Endothelial cell of umbilical vein (primary cell): ENCODE measurements around the gene LRRK1. TPM values are rescaled to one million over a fixed set of nuclear protein-coding genes. Genes with fewer than 3 reads are reported as not detected.

Experiments
- BruUV-seq: library from RNA; stranded (reverse); fragments of 400-500 nt; replicated peaks from 2 replicates; lab custom pipeline; 2021; lab: Mats Ljungman, UMichigan
- CTCF ChIA-PET: fragments of 300-600, 350-600 bp; sonication (Branson Sonifier 250); formaldehyde crosslinking; loops from one replicate; lab custom pipeline; 2021; ENCODE audit warnings: antibody characterized with exemption, inconsistent platforms; lab: Charles Lee
- POLR2A ChIA-PET: fragments of 300-600, 350-600 bp; sonication (Branson Sonifier 250); formaldehyde crosslinking; loops from one replicate; lab custom pipeline; 2021; ENCODE audit warnings: antibody characterized with exemption, inconsistent platforms; lab: Charles Lee
- DNase-seq: peaks from one replicate; pipeline ENCODE4 v3.0.0-alpha.2; 2011; ENCODE audit warnings: low read depth, low spot score
- FAIRE-seq: peaks from 2 replicates; lab custom pipeline; 2011; peaks lifted over from hg19 to GRCh38; lab: Jason Lieb, UNC
- H2AFZ ChIP-seq: 2 replicates; pipeline ENCODE4 v1.6.0; 2012; ENCODE audit warnings: low read depth, low read length, control low read depth, inconsistent platforms
- H3K27ac ChIP-seq: 2 replicates; pipeline ENCODE4 v1.5.1; 2011; ENCODE audit warnings: low read depth, mild to moderate bottlenecking, control low read depth, low read length, moderate library complexity; ENCODE audit not compliant: insufficient read depth
- H3K27me3 ChIP-seq, 2 experiments: 2 replicates each; pipeline versions ENCODE4 v1.6.0 to v1.6.1; 2011; ENCODE audit warnings: low read length in 2 of 2, mixed read lengths in 1 of 2; ENCODE audit not compliant: control insufficient read depth in 2 of 2, insufficient read depth in 2 of 2
- H3K36me3 ChIP-seq, 2 experiments: 2 replicates in 1 of 2; 3 replicates in 1 of 2; pipeline ENCODE4 v1.5.1; 2011; ENCODE audit warnings: low read length in 2 of 2, mild to moderate bottlenecking in 1 of 2, moderate library complexity in 1 of 2; ENCODE audit not compliant: control insufficient read depth in 2 of 2, insufficient read depth in 2 of 2; ENCODE audit errors: extremely low read depth in 1 of 2
- H3K4me1 ChIP-seq: 3 replicates; pipeline ENCODE4 v1.5.1; 2011; ENCODE audit warnings: mild to moderate bottlenecking, low read length; ENCODE audit not compliant: control insufficient read depth, insufficient read depth; ENCODE audit errors: extremely low read depth
- H3K4me2 ChIP-seq: 2 replicates; pipeline ENCODE4 v1.6.1; 2011; ENCODE audit warnings: low read length, control low read depth, mixed read lengths; ENCODE audit not compliant: insufficient read depth
- H3K4me3 ChIP-seq, 3 experiments: fragments of 200-600 bp in 1 of 3; sonication (generic), shearing (Covaris generic) in 1 of 3; replicated peaks in 1 of 3; 2 replicates each; pipeline ENCODE4 v1.5.1; 2011 to 2016; ENCODE audit warnings: control low read depth in 3 of 3, low read length in 3 of 3, mild to moderate bottlenecking in 2 of 3, inconsistent platforms in 1 of 3, low read depth in 1 of 3, moderate library complexity in 1 of 3; ENCODE audit not compliant: insufficient read depth in 1 of 3
- H3K79me2 ChIP-seq: 2 replicates; pipeline ENCODE4 v1.6.0; 2012; ENCODE audit warnings: low read length, inconsistent platforms; ENCODE audit not compliant: control insufficient read depth, insufficient read depth
- H3K9ac ChIP-seq: replicated peaks from 2 replicates; pipeline ENCODE3; 2011; ENCODE audit warnings: low read length, control low read depth; ENCODE audit not compliant: insufficient read depth; ENCODE audit errors: extremely low read depth
- H3K9me1 ChIP-seq: replicated peaks from 3 replicates; pipeline ENCODE4 v1.6.0; 2011; ENCODE audit warnings: mild to moderate bottlenecking, low read length; ENCODE audit not compliant: control insufficient read depth, insufficient read depth; ENCODE audit errors: extremely low read depth
- H3K9me3 ChIP-seq: replicated peaks from 2 replicates; pipeline ENCODE4 v1.5.1; 2012; ENCODE audit warnings: low read length, inconsistent platforms; ENCODE audit not compliant: control insufficient read depth, insufficient read depth
- H4K20me1 ChIP-seq: replicated peaks from 2 replicates; pipeline ENCODE3; 2011; ENCODE audit warnings: mild to moderate bottlenecking, low read length; ENCODE audit not compliant: control insufficient read depth, insufficient read depth; ENCODE audit errors: extremely low read depth
- CTCF ChIP-seq, 2 donors: IDR thresholded peaks; 1 replicate in 1 of 2; 2 replicates in 1 of 2; pipeline ENCODE4 v1.5.1; 2011; ENCODE audit warnings: low read length in 2 of 2, mild to moderate bottlenecking in 2 of 2, moderate library complexity in 2 of 2, control low read depth in 1 of 2, inconsistent platforms in 1 of 2, low read depth in 1 of 2; ENCODE audit not compliant: insufficient read depth in 1 of 2; ENCODE audit errors: extremely low read depth in 1 of 2
- EZH2 ChIP-seq: IDR thresholded peaks from 2 replicates; pipeline ENCODE4 v1.6.1; 2012; ENCODE audit warnings: borderline replicate concordance, low read depth, mild to moderate bottlenecking, moderate library complexity, low read length, inconsistent platforms; ENCODE audit not compliant: severe bottlenecking
- FOS ChIP-seq: IDR thresholded peaks from 2 replicates; pipeline ENCODE4 v1.6.1; 2011; ENCODE audit warnings: mild to moderate bottlenecking, low read length, moderate library complexity, borderline replicate concordance; ENCODE audit not compliant: insufficient read depth
- GATA2 ChIP-seq: IDR thresholded peaks from 2 replicates; pipeline ENCODE4 v1.7.0; 2011; ENCODE audit warnings: low read depth, mild to moderate bottlenecking, moderate library complexity, mixed read lengths, low read length; ENCODE audit not compliant: insufficient read length, insufficient read depth
- JUN ChIP-seq: IDR thresholded peaks from 2 replicates; pipeline ENCODE4 v1.6.1; 2011; ENCODE audit warnings: borderline replicate concordance, low read depth; ENCODE audit not compliant: insufficient read length, insufficient read depth
- MAX ChIP-seq: IDR thresholded peaks from 2 replicates; pipeline ENCODE4 v1.6.1; 2011; ENCODE audit not compliant: insufficient read depth, insufficient read length
- MYC ChIP-seq: IDR thresholded peaks from one replicate; pipeline ENCODE4 v1.6.1; 2011; ENCODE audit warnings: mild to moderate bottlenecking, low read depth, low read length
- POLR2A ChIP-seq: IDR thresholded peaks from 2 replicates; pipeline ENCODE4 v1.6.1; 2012; ENCODE audit warnings: low read depth, mild to moderate bottlenecking, control low read depth, low read length
- POLR2AphosphoS5 ChIP-seq: IDR thresholded peaks from 2 replicates; pipeline ENCODE4 v1.6.1; 2012; ENCODE audit warnings: low read depth, mild to moderate bottlenecking, control low read depth, low read length, moderate library complexity; ENCODE audit not compliant: insufficient read depth
- dilution Hi-C: fragments of 300-500 bp; cut with MboI; formaldehyde crosslinking; loops from one replicate; pipeline ENCODE4 v1.15.0; 2019; ENCODE audit warnings: low sequenced_read_pairs; ENCODE audit not compliant: extremely low pct_ligation_motif_present
- intact Hi-C: fragments of 100-400 bp; cut with micrococcal nuclease; formaldehyde crosslinking; loops from one replicate; pipeline ENCODE4 v1.10.0; 2022
- polyA plus RNA-seq, 4 experiments: library from polyadenylated mRNA; depleted of rRNA in 3 of 4; stranded (reverse) in 3 of 4; unstranded in 1 of 4; fragments of >200 nt; gene quantifications; 2 replicates each; pipeline versions ENCODE4 v1.2.1 to v1.2.3, GENCODE V29; 2011 to 2012; ENCODE audit warnings: missing spikeins in 1 of 4
- total RNA-seq: library from RNA; stranded (reverse); gene quantifications from 2 replicates; pipeline ENCODE4 v1.2.3, GENCODE V29; 2021

Gene LRRK1
- total and polyA plus RNA-seq, 2 donors (not counting 3 experiments of a cell fraction or from before 2014, with no cell fraction given) = 11.0 to 22.1 TPM

- H4K20me1 ChIP-seq = no peaks in the 10 kb centered on the region
- H3K4me2 ChIP-seq = no peak overlapping the region
- peaks cover 17% of the 10 kb centered on the region for H3K4me1 ChIP-seq
- no peaks in the 10 kb centered on the region for H3K27me3 ChIP-seq
- no peak overlapping the region for H3K9ac ChIP-seq
- CTCF ChIA-PET = interaction anchor here (0.7 to 2.6 kb wide), 10 partner anchors 11 to 168 kb away, joined by 3 to 16 read pairs (median 5); partner anchors contain the start of gene CHSY1
- H3K9me3 ChIP-seq = no peaks in the 10 kb centered on the region
- no peaks in the 10 kb centered on the region for H3K36me3 ChIP-seq
- DNase-seq (no peak), FAIRE-seq (no peak)
- H3K27ac ChIP-seq = no peak overlapping the region
- POLR2A ChIA-PET = no interaction called here
- H3K4me3 ChIP-seq = no peak overlapping the region
- intact Hi-C loops (loop anchor here (2.0 kb wide), 1 partner anchor 31 kb away; no protein-coding TSS in a partner anchor), dilution Hi-C loops (no loop called here)
- H3K79me2 ChIP-seq = no peaks in the 10 kb centered on the region
- no peaks in the 10 kb centered on the region for H3K9me1 ChIP-seq
- BruUV-seq = no TSS peak
- no peak overlapping the region for H2AFZ ChIP-seq
- no peak for TF ChIP-seq CTCF (IDR thresholded peaks at IDR 0.05; ENCODE audit: extremely low read depth in 1 of 2, insufficient read depth in 1 of 2, low read depth in 1 of 2, low read length in 2 of 2)
- no peak for TF ChIP-seq MAX
- TF ChIP-seq GATA2 = no peak
- TF ChIP-seq EZH2 = no peak
- TF ChIP-seq JUN = no peak
- no peak for TF ChIP-seq FOS
- no peak for TF ChIP-seq POLR2A
- TF ChIP-seq MYC = no peak
- no peak for TF ChIP-seq POLR2AphosphoS5
These were observed 170.6 kb downstream of the LRRK1 start for GRCh38 chr15:101089579-101090427.
